ENCODE data around the gene PIGBOS1. TPM values are rescaled to one million over a fixed set of nuclear protein-coding genes. Genes with fewer than 3 reads are reported as not detected.

Gene PIGBOS1
- total and polyA plus RNA-seq, 9 of the 15 experiments (the other 6 are each of a cell fraction or from before 2014, with no cell fraction given), result 25.2 to 76.2 (median 46.0) TPM

DNA sequence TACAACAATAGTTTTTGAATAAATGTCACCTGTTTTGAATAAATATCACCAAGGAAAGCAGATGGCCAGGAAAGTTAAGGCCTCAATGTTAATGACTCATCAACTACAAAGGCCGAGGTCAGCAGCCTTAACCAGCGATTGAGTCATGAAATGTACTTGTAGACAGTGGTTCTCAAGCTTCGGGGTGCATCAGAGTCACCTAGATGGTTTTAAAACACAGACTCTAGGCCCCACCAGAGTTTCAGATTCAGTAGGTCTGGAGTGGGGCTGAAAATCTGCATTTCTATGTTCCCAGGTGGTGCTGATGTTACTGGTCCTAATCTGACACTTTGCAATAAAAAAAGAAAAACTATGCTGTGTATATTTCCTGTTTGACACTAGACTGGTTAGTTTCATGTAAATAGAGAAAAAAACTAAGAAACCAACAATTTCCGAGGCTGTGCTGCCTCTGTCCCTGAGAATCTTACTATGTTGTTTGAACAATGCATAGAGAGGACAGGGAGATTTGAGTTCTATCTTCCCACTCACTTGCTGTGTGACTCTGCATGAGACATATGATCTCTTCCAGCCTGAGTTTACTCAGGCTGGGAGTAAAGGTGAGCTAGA is 39.1 kb downstream of the PIGBOS1 start (continued):
- no peak for TF ChIP-seq ZBTB40 (IDR thresholded peaks at IDR 0.05)
- TF ChIP-seq ZBTB40 (CRISPR knock-in tag; IDR thresholded peaks at IDR 0.05), result no peak
- TF ChIP-seq TOE1 (IDR thresholded peaks at IDR 0.05; ENCODE audit: borderline replicate concordance), result peak; percentile 41; the same call in 1 of the 2 replicates
- no peak for TF ChIP-seq TOE1 (CRISPR knock-in tag; IDR thresholded peaks at IDR 0.05; ENCODE audit: borderline replicate concordance, low read depth)
- no peak for TF ChIP-seq ZNF3 (CRISPR knock-in tag; IDR thresholded peaks at IDR 0.05)
- TF ChIP-seq ZNF224 (CRISPR knock-in tag; IDR thresholded peaks at IDR 0.05), result no peak
- no peak for TF ChIP-seq RBM17 (IDR thresholded peaks at IDR 0.05; ENCODE audit: borderline replicate concordance, low read depth, low read length)
- TF ChIP-seq ATF7 (IDR thresholded peaks at IDR 0.05), result peak; percentile 89
- TF ChIP-seq TGIF2 (CRISPR knock-in tag; IDR thresholded peaks at IDR 0.05), result no peak
- TF ChIP-seq NRF1 (conservative IDR thresholded peaks at IDR 0.05 in 1 of 2, IDR thresholded peaks at IDR 0.05 in 1 of 2), result no peak
- no peak for TF ChIP-seq PHB (CRISPR knock-in tag; IDR thresholded peaks at IDR 0.05)
- TF ChIP-seq CCAR2 (IDR thresholded peaks at IDR 0.05; ENCODE audit: low read depth, low read length), result no peak
- peak; percentile 58; the same call in 1 of the 2 replicates for TF ChIP-seq NFIC (IDR thresholded peaks at IDR 0.05)
- TF ChIP-seq, protein P1, sequence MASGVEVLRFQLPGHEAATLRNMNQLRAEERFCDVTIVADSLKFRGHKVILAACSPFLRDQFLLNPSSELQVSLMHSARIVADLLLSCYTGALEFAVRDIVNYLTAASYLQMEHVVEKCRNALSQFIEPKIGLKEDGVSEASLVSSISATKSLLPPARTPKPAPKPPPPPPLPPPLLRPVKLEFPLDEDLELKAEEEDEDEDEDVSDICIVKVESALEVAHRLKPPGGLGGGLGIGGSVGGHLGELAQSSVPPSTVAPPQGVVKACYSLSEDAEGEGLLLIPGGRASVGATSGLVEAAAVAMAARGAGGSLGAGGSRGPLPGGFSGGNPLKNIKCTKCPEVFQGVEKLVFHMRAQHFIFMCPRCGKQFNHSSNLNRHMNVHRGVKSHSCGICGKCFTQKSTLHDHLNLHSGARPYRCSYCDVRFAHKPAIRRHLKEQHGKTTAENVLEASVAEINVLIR (CRISPR knock-in tag; IDR thresholded peaks at IDR 0.05), result no peak
- peak; percentile 83 for TF ChIP-seq CBFA2T2 (conservative IDR thresholded peaks at IDR 0.05)
